ENCODE results near the gene BMPER.

Gene BMPER

GRCh38 chr7:34067005-34067778 lies 161.9 kb downstream of the BMPER start:
- DNase-seq, result no peak

- peak; percentile 39 for DNase-seq
Observed at GRCh38 chr7:34069676-34070075, 164.3 kb downstream of the BMPER start.

- peak; percentile 67 for DNase-seq
Observed at GRCh38 chr7:34070511-34071323, 165.4 kb downstream of the BMPER start.

- peak; percentile 37 for DNase-seq
Observed at GRCh38 chr7:34073676-34074075, 168.3 kb downstream of the BMPER start.

- DNase-seq, result no peak
Observed at GRCh38 chr7:34074421-34074820, 169.1 kb downstream of the BMPER start.

- DNase-seq, result peak; percentile 48
Observed at GRCh38 chr7:34075523-34076370, 170.4 kb downstream of the BMPER start.

GRCh38 chr7:34077168-34077567 lies 171.8 kb downstream of the BMPER start:
- DNase-seq, result no peak

GRCh38 chr7:34078864-34079263 lies 173.5 kb downstream of the BMPER start:
- no peak for DNase-seq

- peak; percentile 54 for DNase-seq
Observed at GRCh38 chr7:34080513-34080912, 175.2 kb downstream of the BMPER start.

GRCh38 chr7:34081935-34082334 lies 176.6 kb downstream of the BMPER start:
- no peak for DNase-seq

- no peak for DNase-seq
Observed at GRCh38 chr7:34083440-34083839, 178.1 kb downstream of the BMPER start.

GRCh38 chr7:34084651-34085050 lies 179.3 kb downstream of the BMPER start:
- DNase-seq, result no peak

- DNase-seq, result peak; percentile 24
Observed at GRCh38 chr7:34086064-34086463, 180.7 kb downstream of the BMPER start.

GRCh38 chr7:34086981-34087380 lies 181.6 kb downstream of the BMPER start:
- no peak for DNase-seq

GRCh38 chr7:34087892-34088891 lies 182.9 kb downstream of the BMPER start:
- DNase-seq, result peak; percentile 63

GRCh38 chr7:34090816-34091215 lies 185.5 kb downstream of the BMPER start:
- DNase-seq, result no peak

- peak; percentile 55 for DNase-seq
Observed at GRCh38 chr7:34091321-34091917, 186.1 kb downstream of the BMPER start.

GRCh38 chr7:34093276-34093675 lies 187.9 kb downstream of the BMPER start:
- DNase-seq, result no peak

- DNase-seq, result peak; percentile 83
Observed at GRCh38 chr7:34096198-34096651, 190.9 kb downstream of the BMPER start.

GRCh38 chr7:34096777-34097176 lies 191.4 kb downstream of the BMPER start:
- no peak for DNase-seq

- no peak for DNase-seq
Observed at GRCh38 chr7:34100661-34101060, 195.3 kb downstream of the BMPER start.
